GM18517 (cell line): ENCODE results near the gene VEGFC.

Source experiments
- ATAC-seq: cut with Tn5 transposase; IDR thresholded peaks from one replicate; pipeline ENCODE4 v1.9.1; 2021; ENCODE audit warnings: mild to moderate bottlenecking, moderate library complexity; ENCODE audit not compliant: unreplicated experiment

VEGFC gene

GRCh38 chr4:176767183-176767582 is 25.5 kb downstream of the VEGFC start:
- ATAC-seq: no peak

GRCh38 chr4:176762661-176763308 is 29.9 kb downstream of the VEGFC start:
- no peak for ATAC-seq

GRCh38 chr4:176761872-176762271 is 30.9 kb downstream of the VEGFC start:
- ATAC-seq: no peak

GRCh38 chr4:176760471-176760870 is 32.3 kb downstream of the VEGFC start:
- ATAC-seq: no peak

- no peak for ATAC-seq
Measured at GRCh38 chr4:176758731-176759130, 34.0 kb downstream of the VEGFC start.

GRCh38 chr4:176758323-176758722 is 34.4 kb downstream of the VEGFC start:
- ATAC-seq: no peak

GRCh38 chr4:176755613-176756012 is 37.1 kb downstream of the VEGFC start:
- ATAC-seq: no peak

GRCh38 chr4:176755001-176755400 is 37.7 kb downstream of the VEGFC start:
- ATAC-seq: no peak

GRCh38 chr4:176753049-176753448 is 39.7 kb downstream of the VEGFC start:
- ATAC-seq: no peak

- no peak for ATAC-seq
Measured at GRCh38 chr4:176752191-176752749, 40.5 kb downstream of the VEGFC start.

- no peak for ATAC-seq
Measured at GRCh38 chr4:176751061-176751460, 41.7 kb downstream of the VEGFC start.

GRCh38 chr4:176746846-176747245 is 45.9 kb downstream of the VEGFC start:
- ATAC-seq: no peak

- no peak for ATAC-seq
Measured at GRCh38 chr4:176745902-176746301, 46.8 kb downstream of the VEGFC start.

- ATAC-seq: no peak
Measured at GRCh38 chr4:176744091-176744490, 48.6 kb downstream of the VEGFC start.

GRCh38 chr4:176742211-176742610 is 50.5 kb downstream of the VEGFC start:
- ATAC-seq: no peak

- no peak for ATAC-seq
Measured at GRCh38 chr4:176741253-176741652, 51.5 kb downstream of the VEGFC start.

- ATAC-seq: no peak
Measured at GRCh38 chr4:176735300-176735699, 57.4 kb downstream of the VEGFC start.

- no peak for ATAC-seq
Measured at GRCh38 chr4:176734461-176734860, 58.3 kb downstream of the VEGFC start.

GRCh38 chr4:176729489-176729888 is 63.2 kb downstream of the VEGFC start:
- ATAC-seq: no peak

GRCh38 chr4:176726803-176727202 is 65.9 kb downstream of the VEGFC start:
- no peak for ATAC-seq

GRCh38 chr4:176721459-176721858 is 71.3 kb downstream of the VEGFC start:
- ATAC-seq: no peak

GRCh38 chr4:176718881-176719280 is 73.8 kb downstream of the VEGFC start:
- ATAC-seq: no peak

GRCh38 chr4:176717237-176717636 is 75.5 kb downstream of the VEGFC start:
- ATAC-seq: no peak
